ENCODE results near the gene SLC27A3.

GRCh38 chr1:153792631-153793041 lies 17.4 kb downstream of the SLC27A3 start:
- TF ChIP-seq CTCF (IDR thresholded peaks at IDR 0.05) (no peak), POLR2A (IDR thresholded peaks at IDR 0.05) (no peak)

Measured in esophagus squamous epithelium (tissue), 4 donors.